HepG2 (cell line): ENCODE results near the gene SERAC1. TPM values are rescaled to one million over a fixed set of nuclear protein-coding genes. Genes with fewer than 3 reads are reported as not detected.

ENCODE experiments used
- ATAC-seq: fragments of 200-7000 bp; cut with Tn5 transposase; 3 replicates; pipeline ENCODE4 v1.9.1; 2020; ENCODE audit warnings: mild to moderate bottlenecking, moderate library complexity
- BruUV-seq: library from RNA; stranded (reverse); fragments of 400-500 nt; replicated peaks from 2 replicates; lab custom pipeline; 2021; lab: Mats Ljungman, UMichigan
- CTCF ChIA-PET: fragments of 300-600 bp; formaldehyde crosslinking; extraction: SDS; loops from one replicate; lab custom pipeline; 2021; ENCODE audit warnings: low total read pairs, inconsistent platforms, low intra/inter-chr PET ratio; lab: Yijun Ruan, JAX
- POLR2A ChIA-PET: fragments of 350-600 bp; sonication (Branson Sonifier 250); formaldehyde crosslinking; loops from one replicate; lab custom pipeline; 2020; ENCODE audit warnings: antibody characterized with exemption, inconsistent platforms; lab: Yijun Ruan, JAX
- DNase-seq: peaks from one replicate; pipeline ENCODE4 v3.0.0-alpha.2; 2015; ENCODE audit warnings: low spot score
- FAIRE-seq: peaks from 3 replicates; lab custom pipeline; 2011; peaks lifted over from hg19 to GRCh38; lab: Jason Lieb, UNC
- H2AFZ ChIP-seq: one replicate; pipeline ENCODE4 v1.6.1; 2011; ENCODE audit warnings: low read length, inconsistent platforms
- H3K27ac ChIP-seq: fragments of 300-600 bp; 3 replicates; pipeline ENCODE4 v1.8.0; 2011; ENCODE audit warnings: mixed run types, mild to moderate bottlenecking, mixed read lengths, low read length, inconsistent platforms; ENCODE audit not compliant: insufficient read depth; ENCODE audit errors: extremely low read length
- H3K27me3 ChIP-seq, 2 experiments: fragments of 200-600 bp in 1 of 2; 2 replicates in 1 of 2; 3 replicates in 1 of 2; pipeline versions ENCODE4 v1.6.0 to v1.8.0; 2011; ENCODE audit warnings: low read length in 2 of 2, mild to moderate bottlenecking in 2 of 2, moderate library complexity in 2 of 2, inconsistent platforms in 1 of 2; ENCODE audit not compliant: insufficient read depth in 2 of 2, control insufficient read depth in 1 of 2
- H3K36me3 ChIP-seq, 2 experiments: fragments of 200-600 bp in 1 of 2; replicated peaks in 1 of 2; 2 replicates in 1 of 2; 3 replicates in 1 of 2; pipeline versions ENCODE4 v1.5.1 to v1.8.0; 2011; ENCODE audit warnings: low read length in 2 of 2, inconsistent platforms in 1 of 2; ENCODE audit not compliant: insufficient read depth in 2 of 2, control insufficient read depth in 1 of 2
- H3K4me1 ChIP-seq: 2 replicates; pipeline ENCODE4 v1.5.1; 2012; ENCODE audit warnings: low read length, inconsistent platforms; ENCODE audit not compliant: insufficient read depth
- H3K4me2 ChIP-seq: 2 replicates; pipeline ENCODE4 v1.6.0; 2011; ENCODE audit warnings: low read depth, low read length, inconsistent platforms
- H3K4me3 ChIP-seq, 3 experiments: fragments of 200-600 bp in 1 of 3; sonication (generic), shearing (Covaris generic) in 1 of 3; replicated peaks in 1 of 3; 2 replicates each; pipeline ENCODE4 v1.5.1; 2011 to 2016; ENCODE audit warnings: low read length in 3 of 3, inconsistent platforms in 2 of 3, low read depth in 2 of 3, mild to moderate bottlenecking in 2 of 3, control low read depth in 1 of 3, mixed read lengths in 1 of 3; ENCODE audit not compliant: insufficient read depth in 1 of 3
- H3K79me2 ChIP-seq: one replicate; pipeline ENCODE4 v1.6.1; 2011; ENCODE audit warnings: low read length, inconsistent platforms; ENCODE audit not compliant: insufficient read depth
- H3K9ac ChIP-seq: 2 replicates; pipeline ENCODE4 v1.6.0; 2011; ENCODE audit warnings: mild to moderate bottlenecking, low read depth, low read length, inconsistent platforms; ENCODE audit not compliant: insufficient read depth
- H3K9me3 ChIP-seq: 2 replicates; pipeline ENCODE4 v1.5.1; 2012; ENCODE audit warnings: mild to moderate bottlenecking, low read length
- H4K20me1 ChIP-seq: 2 replicates; pipeline ENCODE4 v1.6.0; 2011; ENCODE audit warnings: inconsistent platforms, mild to moderate bottlenecking, low read length, moderate library complexity; ENCODE audit not compliant: insufficient read depth
- ATRX ChIP-seq: sonication (generic); formaldehyde crosslinking; IDR thresholded peaks from 2 replicates; pipeline ENCODE4 v1.4.0; 2020; ENCODE audit warnings: missing genetic modification reagents, borderline replicate concordance
- LCORL ChIP-seq, 2 experiments: fragments of 450-650 bp in 1 of 2; sonication (generic) in 1 of 2; formaldehyde crosslinking in 1 of 2; IDR thresholded peaks; 2 replicates each; pipeline versions ENCODE4 v1.5.0 to v1.6.1; 2017 to 2020; ENCODE audit warnings: antibody characterized with exemption in 1 of 2, missing genetic modification reagents in 1 of 2
- NR2F2 ChIP-seq: IDR thresholded peaks from 2 replicates; pipeline ENCODE4 v1.6.1; 2012; ENCODE audit warnings: low read depth, inconsistent platforms, borderline replicate concordance
- PITX1 ChIP-seq: sonication (generic); formaldehyde crosslinking; IDR thresholded peaks from 2 replicates; pipeline ENCODE4 v1.5.1; 2020; ENCODE audit warnings: mild to moderate bottlenecking, missing genetic modification reagents
- SETDB1 ChIP-seq: sonication (generic); formaldehyde crosslinking; IDR thresholded peaks from 2 replicates; pipeline ENCODE4 v1.5.1; 2020; ENCODE audit warnings: missing genetic modification reagents, mild to moderate bottlenecking, borderline replicate concordance
- TMF1 ChIP-seq: sonication (generic); formaldehyde crosslinking; IDR thresholded peaks from 2 replicates; pipeline ENCODE4 v1.8.1; 2022; ENCODE audit warnings: low read depth, missing genetic modification reagents
- XRCC5 ChIP-seq: fragments of 200-400 bp; formaldehyde crosslinking; optimal IDR thresholded peaks from 2 replicates; pipeline ENCODE3; 2017; ENCODE audit warnings: mild to moderate bottlenecking, low read length
- ZNF720 ChIP-seq: sonication (generic); formaldehyde crosslinking; IDR thresholded peaks from 2 replicates; pipeline ENCODE4 v1.4.0; 2020; ENCODE audit warnings: missing genetic modification reagents
- WGBS: methylation state at CpG from one replicate; pipeline ENCODE4 v1.1.6; 2017; ENCODE audit warnings: low lambda C conversion rate; 5-methylcytosine and 5-hydroxymethylcytosine counted together
- in situ Hi-C: cut with HindIII; loops from 2 replicates; pipeline ENCODE4 v1.10.0; 2017; ENCODE audit warnings: low pct_unique_long_range_greater_than_20kb; ENCODE audit not compliant: extremely low pct_ligation_motif_present
- intact Hi-C: fragments of 100-400 bp; cut with micrococcal nuclease; formaldehyde crosslinking; loops from one replicate; pipeline ENCODE4 v1.10.0; 2022; ENCODE audit not compliant: unreplicated experiment
- polyA plus RNA-seq, 8 experiments: library from polyadenylated mRNA; depleted of rRNA in 3 of 8; stranded (reverse) in 7 of 8; unstranded in 1 of 8; fragments of >200 nt; fragmentation: Illumina TruSeq in 4 of 8; extraction: Trizol in 4 of 8; gene quantifications; 2 replicates each; pipeline versions ENCODE4 v1.2.1 to v1.2.3, GENCODE V29; 2011 to 2016; ENCODE audit warnings: low read depth in 4 of 8, missing spikeins in 1 of 8, mixed read lengths in 1 of 8; ENCODE audit not compliant: insufficient read depth in 1 of 8
- total RNA-seq, 5 experiments: library from RNA; depleted of rRNA; stranded (reverse); fragments of >200 nt; fragmentation: Illumina TruSeq; extraction: Trizol; gene quantifications; 2 replicates each; pipeline ENCODE4 v1.2.3, GENCODE V29; 2016; ENCODE audit warnings: low read depth in 1 of 5
- TF ChIP-seq, protein P1 (sequence below): sonication (generic); formaldehyde crosslinking; IDR thresholded peaks from 2 replicates; pipeline ENCODE4 v1.4.0; 2020; ENCODE audit warnings: missing genetic modification reagents
- TF ChIP-seq, protein P2 (sequence below): sonication (generic); formaldehyde crosslinking; IDR thresholded peaks from 2 replicates; pipeline ENCODE4 v1.5.0; 2020; ENCODE audit warnings: missing genetic modification reagents, mild to moderate bottlenecking, borderline replicate concordance
- TF ChIP-seq, protein P3 (sequence below): sonication (generic); formaldehyde crosslinking; IDR thresholded peaks from 2 replicates; pipeline ENCODE4 v1.4.0; 2020; ENCODE audit warnings: missing genetic modification reagents
- TF ChIP-seq, protein P4 (sequence below): sonication (generic); formaldehyde crosslinking; IDR thresholded peaks from 2 replicates; pipeline ENCODE4 v1.5.0; 2020; ENCODE audit warnings: missing genetic modification reagents, mild to moderate bottlenecking, borderline replicate concordance
- TF ChIP-seq, protein P5 (sequence below): sonication (generic); formaldehyde crosslinking; IDR thresholded peaks from 2 replicates; pipeline ENCODE4 v1.4.0; 2020; ENCODE audit warnings: missing genetic modification reagents

The SERAC1 gene
- total and polyA plus RNA-seq, 2 of the 13 experiments (the other 11 are each of a cell fraction or from before 2014, with no cell fraction given) = 4.5 to 8.1 TPM

DNA sequence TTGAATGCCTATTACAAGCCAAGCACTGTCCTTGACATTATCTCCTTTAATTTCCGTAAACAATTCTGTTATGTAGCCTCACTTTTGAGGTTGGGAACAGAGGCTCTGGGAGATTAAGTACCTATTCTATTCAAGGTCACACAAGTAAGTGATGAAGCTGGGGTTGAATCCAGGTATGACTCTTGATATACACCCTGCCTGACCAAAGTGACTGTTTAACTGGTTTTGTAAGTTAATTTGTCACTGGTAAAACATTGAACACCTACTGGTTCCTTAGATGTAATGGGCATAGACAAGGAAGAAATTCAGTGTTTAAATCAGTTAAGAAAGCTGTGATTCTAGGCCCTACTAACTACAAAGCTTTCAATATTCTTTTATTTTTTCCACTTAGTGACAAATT is 23.0 kb upstream of the SERAC1 start:
- BruUV-seq = no TSS peak
- ChIA-PET CTCF (no interaction called here), POLR2A (interaction anchor here (0.6 kb wide), 1 partner anchor 20 kb away, joined by 3 read pairs; no protein-coding TSS in a partner anchor)
- FAIRE-seq = no peak
- Histone ChIP-seq H3K4me3 (no peak overlapping the region), H3K79me2 (no peaks in the 10 kb centered on the region), H3K9ac (no peak overlapping the region), H3K4me1 (peaks cover 46% of the 10 kb centered on the region), H4K20me1 (no peaks in the 10 kb centered on the region), H3K9me3 (no peaks in the 10 kb centered on the region), H3K27me3 (no peaks in the 10 kb centered on the region), H2AFZ (no peak overlapping the region), H3K36me3 (peaks cover 5 to 14% of the 10 kb centered on the region in 2 experiments; a peak in 3 of 5 replicates), H3K4me2 (no peak overlapping the region), H3K27ac (no peak overlapping the region)
- DNase-seq = no peak
- in situ Hi-C loops = no loop called here
- TF ChIP-seq NR2F2 = no peak
- TF ChIP-seq LCORL (IDR thresholded peaks at IDR 0.05) = no peak
- TF ChIP-seq LCORL (CRISPR knock-in tag; IDR thresholded peaks at IDR 0.05) = no peak
- no peak for TF ChIP-seq XRCC5
- TF ChIP-seq PITX1 (CRISPR knock-in tag) = no peak
- TF ChIP-seq, protein P1, sequence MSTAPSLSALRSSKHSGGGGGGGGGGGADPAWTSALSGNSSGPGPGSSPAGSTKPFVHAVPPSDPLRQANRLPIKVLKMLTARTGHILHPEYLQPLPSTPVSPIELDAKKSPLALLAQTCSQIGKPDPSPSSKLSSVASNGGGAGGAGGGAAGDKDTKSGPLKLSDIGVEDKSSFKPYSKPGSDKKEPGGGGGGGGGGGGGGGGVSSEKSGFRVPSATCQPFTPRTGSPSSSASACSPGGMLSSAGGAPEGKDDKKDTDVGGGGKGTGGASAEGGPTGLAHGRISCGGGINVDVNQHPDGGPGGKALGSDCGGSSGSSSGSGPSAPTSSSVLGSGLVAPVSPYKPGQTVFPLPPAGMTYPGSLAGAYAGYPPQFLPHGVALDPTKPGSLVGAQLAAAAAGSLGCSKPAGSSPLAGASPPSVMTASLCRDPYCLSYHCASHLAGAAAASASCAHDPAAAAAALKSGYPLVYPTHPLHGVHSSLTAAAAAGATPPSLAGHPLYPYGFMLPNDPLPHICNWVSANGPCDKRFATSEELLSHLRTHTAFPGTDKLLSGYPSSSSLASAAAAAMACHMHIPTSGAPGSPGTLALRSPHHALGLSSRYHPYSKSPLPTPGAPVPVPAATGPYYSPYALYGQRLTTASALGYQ = no peak
- no peak for TF ChIP-seq ZNF720 (CRISPR knock-in tag)
- TF ChIP-seq, protein P2, sequence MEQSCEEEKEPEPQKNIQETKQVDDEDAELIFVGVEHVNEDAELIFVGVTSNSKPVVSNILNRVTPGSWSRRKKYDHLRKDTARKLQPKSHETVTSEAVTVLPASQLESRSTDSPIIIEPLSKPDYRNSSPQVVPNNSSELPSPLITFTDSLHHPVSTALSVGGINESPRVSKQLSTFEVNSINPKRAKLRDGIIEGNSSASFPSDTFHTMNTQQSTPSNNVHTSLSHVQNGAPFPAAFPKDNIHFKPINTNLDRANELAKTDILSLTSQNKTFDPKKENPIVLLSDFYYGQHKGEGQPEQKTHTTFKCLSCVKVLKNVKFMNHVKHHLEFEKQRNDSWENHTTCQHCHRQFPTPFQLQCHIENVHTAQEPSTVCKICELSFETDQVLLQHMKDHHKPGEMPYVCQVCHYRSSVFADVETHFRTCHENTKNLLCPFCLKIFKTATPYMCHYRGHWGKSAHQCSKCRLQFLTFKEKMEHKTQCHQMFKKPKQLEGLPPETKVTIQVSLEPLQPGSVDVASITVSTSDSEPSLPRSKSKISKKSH = no peak
- no peak for TF ChIP-seq TMF1 (CRISPR knock-in tag)
- TF ChIP-seq, protein P3, sequence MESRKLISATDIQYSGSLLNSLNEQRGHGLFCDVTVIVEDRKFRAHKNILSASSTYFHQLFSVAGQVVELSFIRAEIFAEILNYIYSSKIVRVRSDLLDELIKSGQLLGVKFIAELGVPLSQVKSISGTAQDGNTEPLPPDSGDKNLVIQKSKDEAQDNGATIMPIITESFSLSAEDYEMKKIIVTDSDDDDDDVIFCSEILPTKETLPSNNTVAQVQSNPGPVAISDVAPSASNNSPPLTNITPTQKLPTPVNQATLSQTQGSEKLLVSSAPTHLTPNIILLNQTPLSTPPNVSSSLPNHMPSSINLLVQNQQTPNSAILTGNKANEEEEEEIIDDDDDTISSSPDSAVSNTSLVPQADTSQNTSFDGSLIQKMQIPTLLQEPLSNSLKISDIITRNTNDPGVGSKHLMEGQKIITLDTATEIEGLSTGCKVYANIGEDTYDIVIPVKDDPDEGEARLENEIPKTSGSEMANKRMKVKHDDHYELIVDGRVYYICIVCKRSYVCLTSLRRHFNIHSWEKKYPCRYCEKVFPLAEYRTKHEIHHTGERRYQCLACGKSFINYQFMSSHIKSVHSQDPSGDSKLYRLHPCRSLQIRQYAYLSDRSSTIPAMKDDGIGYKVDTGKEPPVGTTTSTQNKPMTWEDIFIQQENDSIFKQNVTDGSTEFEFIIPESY (CRISPR knock-in tag) = no peak
- TF ChIP-seq, protein P4, sequence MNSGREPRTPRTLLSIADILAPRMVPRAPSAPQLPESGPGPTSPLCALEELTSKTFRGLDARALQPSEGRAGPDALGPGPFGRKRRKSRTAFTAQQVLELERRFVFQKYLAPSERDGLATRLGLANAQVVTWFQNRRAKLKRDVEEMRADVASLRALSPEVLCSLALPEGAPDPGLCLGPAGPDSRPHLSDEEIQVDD = no peak
- no peak for TF ChIP-seq SETDB1 (CRISPR knock-in tag)
- TF ChIP-seq, protein P5, sequence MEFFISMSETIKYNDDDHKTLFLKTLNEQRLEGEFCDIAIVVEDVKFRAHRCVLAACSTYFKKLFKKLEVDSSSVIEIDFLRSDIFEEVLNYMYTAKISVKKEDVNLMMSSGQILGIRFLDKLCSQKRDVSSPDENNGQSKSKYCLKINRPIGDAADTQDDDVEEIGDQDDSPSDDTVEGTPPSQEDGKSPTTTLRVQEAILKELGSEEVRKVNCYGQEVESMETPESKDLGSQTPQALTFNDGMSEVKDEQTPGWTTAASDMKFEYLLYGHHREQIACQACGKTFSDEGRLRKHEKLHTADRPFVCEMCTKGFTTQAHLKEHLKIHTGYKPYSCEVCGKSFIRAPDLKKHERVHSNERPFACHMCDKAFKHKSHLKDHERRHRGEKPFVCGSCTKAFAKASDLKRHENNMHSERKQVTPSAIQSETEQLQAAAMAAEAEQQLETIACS (CRISPR knock-in tag) = no peak
- no peak for TF ChIP-seq ATRX
- 83% methylated on average over 1 of the region's 1 CpG for WGBS
- intact Hi-C loops = no loop called here
- ATAC-seq = no peak
